ENCODE measurements around the gene SAA1. TPM values are rescaled to one million over a fixed set of nuclear protein-coding genes. Genes with fewer than 3 reads are reported as not detected.

Gene SAA1
- total and polyA plus RNA-seq, 2 donors (not counting 3 experiments of a cell fraction or from before 2014, with no cell fraction given), result not detected

GRCh38 chr11:18308242-18308641, 42.2 kb downstream of the SAA1 start:
- DNase-seq (ENCODE audit: low read depth, low spot score) (no peak), FAIRE-seq (no peak)
- Histone ChIP-seq H3K27me3 (ENCODE audit: control insufficient read depth in 2 of 2, insufficient read depth in 2 of 2, low read length in 2 of 2) (no peaks in the 10 kb centered on the region), H3K79me2 (ENCODE audit: control insufficient read depth, insufficient read depth, low read length) (peaks cover 2% of the 10 kb centered on the region), H2AFZ (ENCODE audit: low read depth, low read length) (no peak overlapping the region), H3K4me3 (replicated peaks in 1 of 3; ENCODE audit: insufficient read depth in 1 of 3, low read depth in 1 of 3, low read length in 3 of 3) (no peak overlapping the region), H3K9me1 (replicated peaks; ENCODE audit: control insufficient read depth, extremely low read depth, insufficient read depth, low read length) (no peaks in the 10 kb centered on the region), H3K36me3 (ENCODE audit: control insufficient read depth in 2 of 2, extremely low read depth in 1 of 2, insufficient read depth in 2 of 2, low read length in 2 of 2) (peaks cover 0 to 7% of the 10 kb centered on the region in 2 experiments), H3K9me3 (replicated peaks; ENCODE audit: control insufficient read depth, insufficient read depth, low read length) (no peaks in the 10 kb centered on the region), H4K20me1 (replicated peaks; ENCODE audit: control insufficient read depth, extremely low read depth, insufficient read depth, low read length) (no peaks in the 10 kb centered on the region), H3K4me1 (ENCODE audit: control insufficient read depth, extremely low read depth, insufficient read depth, low read length) (no peaks in the 10 kb centered on the region), H3K4me2 (ENCODE audit: insufficient read depth, low read length) (no peak overlapping the region), H3K27ac (ENCODE audit: insufficient read depth, low read depth, low read length) (no peak overlapping the region), H3K9ac (replicated peaks; ENCODE audit: extremely low read depth, insufficient read depth, low read length) (no peak overlapping the region)
- ChIA-PET POLR2A (no interaction called here), CTCF (interaction anchor here (0.8 to 1.8 kb wide), 2 partner anchors 14 to 64 kb away, joined by 3 to 7 read pairs; no protein-coding TSS in a partner anchor)
- no TSS peak for BruUV-seq (replicated peaks)
- TF ChIP-seq POLR2A (IDR thresholded peaks at IDR 0.05; ENCODE audit: low read depth, low read length), result no peak
- dilution Hi-C loops (cut with MboI; ENCODE audit: extremely low pct_ligation_motif_present, low sequenced_read_pairs) (no loop called here), intact Hi-C loops (cut with micrococcal nuclease) (no loop called here)

GRCh38 chr11:18309691-18310090, 43.6 kb downstream of the SAA1 start:
- BruUV-seq (replicated peaks), result no TSS peak
- Histone ChIP-seq H3K4me2 (ENCODE audit: insufficient read depth, low read length) (no peak overlapping the region), H2AFZ (ENCODE audit: low read depth, low read length) (no peak overlapping the region), H3K4me1 (ENCODE audit: control insufficient read depth, extremely low read depth, insufficient read depth, low read length) (no peaks in the 10 kb centered on the region), H4K20me1 (replicated peaks; ENCODE audit: control insufficient read depth, extremely low read depth, insufficient read depth, low read length) (no peaks in the 10 kb centered on the region), H3K9me1 (replicated peaks; ENCODE audit: control insufficient read depth, extremely low read depth, insufficient read depth, low read length) (no peaks in the 10 kb centered on the region), H3K9me3 (replicated peaks; ENCODE audit: control insufficient read depth, insufficient read depth, low read length) (no peaks in the 10 kb centered on the region), H3K4me3 (replicated peaks in 1 of 3; ENCODE audit: insufficient read depth in 1 of 3, low read depth in 1 of 3, low read length in 3 of 3) (no peak overlapping the region), H3K27me3 (ENCODE audit: control insufficient read depth in 2 of 2, insufficient read depth in 2 of 2, low read length in 2 of 2) (no peaks in the 10 kb centered on the region), H3K9ac (replicated peaks; ENCODE audit: extremely low read depth, insufficient read depth, low read length) (no peak overlapping the region), H3K79me2 (ENCODE audit: control insufficient read depth, insufficient read depth, low read length) (peaks cover 2% of the 10 kb centered on the region), H3K27ac (ENCODE audit: insufficient read depth, low read depth, low read length) (no peak overlapping the region), H3K36me3 (ENCODE audit: control insufficient read depth in 2 of 2, extremely low read depth in 1 of 2, insufficient read depth in 2 of 2, low read length in 2 of 2) (peaks cover 0 to 7% of the 10 kb centered on the region in 2 experiments)
- POLR2A ChIA-PET, result no interaction called here
- DNase-seq (ENCODE audit: low read depth, low spot score) (no peak), FAIRE-seq (no peak)
- intact Hi-C loops (cut with micrococcal nuclease), result no loop called here
- dilution Hi-C loops (cut with MboI; ENCODE audit: extremely low pct_ligation_motif_present, low sequenced_read_pairs), result no loop called here
- TF ChIP-seq GATA2 (IDR thresholded peaks at IDR 0.05; ENCODE audit: insufficient read depth, insufficient read length, low read depth, low read length) (no peak), FOS (IDR thresholded peaks at IDR 0.05; ENCODE audit: borderline replicate concordance, insufficient read depth, low read length) (no peak), JUN (IDR thresholded peaks at IDR 0.05; ENCODE audit: borderline replicate concordance, insufficient read depth, insufficient read length, low read depth) (no peak), EZH2 (IDR thresholded peaks at IDR 0.05; ENCODE audit: borderline replicate concordance, low read depth, low read length, severe bottlenecking) (no peak), CTCF (IDR thresholded peaks at IDR 0.05; ENCODE audit: extremely low read depth in 1 of 2, insufficient read depth in 1 of 2, low read depth in 1 of 2, low read length in 2 of 2) (no peak), POLR2AphosphoS5 (IDR thresholded peaks at IDR 0.05; ENCODE audit: insufficient read depth, low read depth, low read length) (no peak), POLR2A (IDR thresholded peaks at IDR 0.05; ENCODE audit: low read depth, low read length) (no peak), MYC (IDR thresholded peaks at IDR 0.05; ENCODE audit: low read depth, low read length) (no peak)
- TF ChIP-seq, protein P1, sequence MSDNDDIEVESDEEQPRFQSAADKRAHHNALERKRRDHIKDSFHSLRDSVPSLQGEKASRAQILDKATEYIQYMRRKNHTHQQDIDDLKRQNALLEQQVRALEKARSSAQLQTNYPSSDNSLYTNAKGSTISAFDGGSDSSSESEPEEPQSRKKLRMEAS (IDR thresholded peaks at IDR 0.05; ENCODE audit: insufficient read depth, insufficient read length), result no peak
- CTCF ChIA-PET, result no interaction called here
